HEK293 (cell line): Measurements from ENCODE around the gene NOL6.

Experiments used
- CTCF ChIA-PET: fragments of 350-600 bp; formaldehyde crosslinking; extraction: SDS; loops from one replicate; lab custom pipeline; 2021; ENCODE audit warnings: antibody characterized with exemption; lab: Yijun Ruan, JAX
- POLR2A ChIA-PET: fragments of 300-600 bp; formaldehyde crosslinking; extraction: SDS; loops from one replicate; lab custom pipeline; 2020; ENCODE audit warnings: antibody characterized with exemption, inconsistent platforms; lab: Yijun Ruan, JAX
- H3K27ac ChIP-seq: fragments of 200-500 bp; sonication (Bioruptor generic); 2 replicates; pipeline ENCODE4 v1.5.1; 2014; ENCODE audit warnings: low read depth, low read length, control low read depth, inconsistent platforms; ENCODE audit errors: extremely low read depth
- H3K36me3 ChIP-seq, 2 experiments: fragments of 200-500 bp in 1 of 2; sonication (Bioruptor generic) in 1 of 2; 1 replicate in 1 of 2; 2 replicates in 1 of 2; pipeline ENCODE4 v1.5.1; 2014 to 2017; ENCODE audit warnings: inconsistent platforms in 2 of 2, low read length in 2 of 2; ENCODE audit not compliant: control insufficient read depth in 2 of 2, insufficient read depth in 1 of 2
- H3K4me1 ChIP-seq: fragments of 200-500 bp; sonication (Bioruptor generic); 2 replicates; pipeline ENCODE4 v1.5.1; 2014; ENCODE audit warnings: mild to moderate bottlenecking, low read length, inconsistent platforms; ENCODE audit not compliant: control insufficient read depth, insufficient read depth
- H3K4me3 ChIP-seq: 2 replicates; pipeline ENCODE4 v1.5.1; 2011; ENCODE audit warnings: low read depth, mild to moderate bottlenecking, control low read depth, low read length, moderate library complexity
- H3K9me3 ChIP-seq: fragments of 200-500 bp; sonication (Bioruptor generic); 2 replicates; pipeline ENCODE4 v1.5.1; 2014; ENCODE audit warnings: low read depth, low read length, inconsistent platforms; ENCODE audit not compliant: control insufficient read depth, insufficient read depth
- BCL11A ChIP-seq: fragments of 450-650 bp; formaldehyde crosslinking; IDR thresholded peaks from 2 replicates; pipeline ENCODE4 v1.5.1; 2016; ENCODE audit warnings: low read depth, missing biosample characterization, missing genetic modification characterization
- BCL11B ChIP-seq: fragments of 450-650 bp; formaldehyde crosslinking; IDR thresholded peaks from 2 replicates; pipeline ENCODE4 v1.5.1; 2016; ENCODE audit warnings: low read depth, missing biosample characterization, missing genetic modification characterization
- ZBTB21 ChIP-seq: fragments of 450-650 bp; formaldehyde crosslinking; IDR thresholded peaks from 2 replicates; pipeline ENCODE4 v1.5.1; 2017; ENCODE audit warnings: missing biosample characterization, missing genetic modification characterization
- ZEB2 ChIP-seq: fragments of 450-650 bp; formaldehyde crosslinking; IDR thresholded peaks from 2 replicates; pipeline ENCODE4 v1.5.1; 2016; ENCODE audit warnings: missing biosample characterization, missing genetic modification characterization
- ZFHX2 ChIP-seq: fragments of 450-650 bp; formaldehyde crosslinking; conservative IDR thresholded peaks from 2 replicates; pipeline ENCODE4 v1.5.1; 2016; ENCODE audit warnings: missing biosample characterization, missing genetic modification characterization
- ZFP41 ChIP-seq: fragments of 450-650 bp; formaldehyde crosslinking; IDR thresholded peaks from 2 replicates; pipeline ENCODE4 v1.5.1; 2016; ENCODE audit warnings: missing biosample characterization, missing genetic modification characterization, borderline replicate concordance
- ZIC2 ChIP-seq: fragments of 450-650 bp; formaldehyde crosslinking; IDR thresholded peaks from 2 replicates; pipeline ENCODE4 v1.5.1; 2016; ENCODE audit warnings: missing biosample characterization, missing genetic modification characterization
- ZNF169 ChIP-seq: fragments of 450-650 bp; formaldehyde crosslinking; IDR thresholded peaks from 2 replicates; pipeline ENCODE4 v1.5.1; 2016; ENCODE audit warnings: missing biosample characterization, missing genetic modification characterization
- ZNF175 ChIP-seq: fragments of 450-650 bp; formaldehyde crosslinking; IDR thresholded peaks from 2 replicates; pipeline ENCODE4 v1.5.1; 2016; ENCODE audit warnings: missing biosample characterization, missing genetic modification characterization
- ZNF37A ChIP-seq: fragments of 450-650 bp; IDR thresholded peaks from 2 replicates; pipeline ENCODE4 v1.5.1; 2018; ENCODE audit warnings: missing biosample characterization, missing genetic modification characterization
- ZNF544 ChIP-seq: fragments of 450-650 bp; formaldehyde crosslinking; IDR thresholded peaks from 2 replicates; pipeline ENCODE4 v1.5.0; 2017; ENCODE audit warnings: missing biosample characterization, missing genetic modification characterization
- ZNF701 ChIP-seq: fragments of 450-650 bp; formaldehyde crosslinking; IDR thresholded peaks from 2 replicates; pipeline ENCODE4 v1.5.1; 2016; ENCODE audit warnings: missing biosample characterization, missing genetic modification characterization
- TF ChIP-seq, protein P1 (sequence below): fragments of 450-650 bp; formaldehyde crosslinking; IDR thresholded peaks from 2 replicates; pipeline ENCODE4 v1.5.1; 2016; ENCODE audit warnings: missing biosample characterization, missing genetic modification characterization
- TF ChIP-seq, protein P2 (sequence below): fragments of 450-650 bp; formaldehyde crosslinking; IDR thresholded peaks from 2 replicates; pipeline ENCODE4 v1.5.1; 2016; ENCODE audit warnings: missing biosample characterization, missing genetic modification characterization, borderline replicate concordance
- TF ChIP-seq, protein P3 (sequence below): fragments of 450-650 bp; formaldehyde crosslinking; IDR thresholded peaks from 2 replicates; pipeline ENCODE4 v1.5.1; 2016; ENCODE audit warnings: missing biosample characterization, missing genetic modification characterization
- TF ChIP-seq, protein P4 (sequence below): sonication (generic); formaldehyde crosslinking; IDR thresholded peaks from 2 replicates; pipeline ENCODE4 v1.8.1; 2022; ENCODE audit warnings: mild to moderate bottlenecking, moderate library complexity, missing genetic modification reagents

Gene NOL6

DNA sequence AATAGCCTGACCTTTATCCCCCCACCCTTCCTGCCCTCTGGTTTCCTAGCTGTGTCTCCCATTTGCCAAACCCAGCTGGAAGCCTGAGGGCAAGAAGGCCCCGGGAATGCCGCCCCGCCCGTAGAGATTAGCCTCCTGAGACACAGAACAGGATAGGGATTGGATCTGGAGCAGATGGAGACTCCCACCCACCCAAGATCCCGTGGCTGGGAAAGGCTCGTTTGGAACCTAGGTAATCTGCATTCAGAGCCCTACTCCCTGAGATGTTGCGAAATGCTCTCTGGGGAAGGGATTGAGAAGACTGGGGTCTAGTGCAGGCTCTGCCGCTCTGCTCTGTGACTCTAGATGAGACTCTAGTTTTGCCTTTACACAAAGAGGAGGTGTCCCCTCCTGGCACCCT, 37.3 kb downstream of the NOL6 start:
- TF ChIP-seq ZBTB21 (tag by site-specific recombination), result no peak
- TF ChIP-seq, protein P1, sequence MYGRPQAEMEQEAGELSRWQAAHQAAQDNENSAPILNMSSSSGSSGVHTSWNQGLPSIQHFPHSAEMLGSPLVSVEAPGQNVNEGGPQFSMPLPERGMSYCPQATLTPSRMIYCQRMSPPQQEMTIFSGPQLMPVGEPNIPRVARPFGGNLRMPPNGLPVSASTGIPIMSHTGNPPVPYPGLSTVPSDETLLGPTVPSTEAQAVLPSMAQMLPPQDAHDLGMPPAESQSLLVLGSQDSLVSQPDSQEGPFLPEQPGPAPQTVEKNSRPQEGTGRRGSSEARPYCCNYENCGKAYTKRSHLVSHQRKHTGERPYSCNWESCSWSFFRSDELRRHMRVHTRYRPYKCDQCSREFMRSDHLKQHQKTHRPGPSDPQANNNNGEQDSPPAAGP (tag by site-specific recombination), result 0 out of 2 replicates have a peak, but pooled peaks have one; percentile 28
- ChIA-PET CTCF (interaction anchor here (1.0 to 4.8 kb wide), 3 partner anchors 16 to 21 kb away, joined by 4 to 27 read pairs (median 4); no protein-coding TSS in a partner anchor), POLR2A (interaction anchor here (1.4 kb wide), 1 partner anchor 11 kb away, joined by 3 read pairs; the partner anchor contains the start of gene AQP3)
- H3K27ac ChIP-seq, result no peak overlapping the region
- no peaks in the 10 kb centered on the region for H3K36me3 ChIP-seq
- no peaks in the 10 kb centered on the region for H3K4me1 ChIP-seq
- H3K9me3 ChIP-seq, result no peaks in the 10 kb centered on the region
- H3K4me3 ChIP-seq, result no peak overlapping the region

DNA sequence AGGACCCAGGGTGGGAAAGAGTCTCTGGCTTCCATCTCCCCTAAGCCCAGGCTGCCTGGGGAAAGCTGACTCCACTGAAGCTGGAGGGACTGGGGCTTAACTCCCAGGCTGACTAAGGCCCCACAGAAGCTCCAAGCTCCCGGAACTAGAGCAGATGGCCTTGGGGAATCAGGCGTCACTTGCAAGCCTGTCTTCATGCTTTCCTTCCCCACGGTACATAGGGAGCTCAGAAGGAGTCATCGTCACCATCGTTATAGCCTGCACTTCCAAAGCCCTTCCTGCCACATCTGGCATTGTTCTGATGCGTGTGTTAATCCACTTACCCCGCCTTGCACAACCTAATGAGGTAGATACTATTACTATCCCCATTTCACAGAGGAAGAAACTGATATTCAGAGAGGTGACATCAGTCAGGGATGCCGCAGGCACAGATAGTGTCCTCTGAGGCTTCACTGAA, 37.9 kb downstream of the NOL6 start:
- ChIA-PET POLR2A (interaction anchor here (1.4 kb wide), 1 partner anchor 11 kb away, joined by 3 read pairs; the partner anchor contains the start of gene AQP3), CTCF (interaction anchor here (0.9 to 4.8 kb wide), 3 partner anchors 17 to 31 kb away, joined by 3 to 27 read pairs (median 4); no protein-coding TSS in a partner anchor)
- Histone ChIP-seq H3K27ac (no peak overlapping the region), H3K9me3 (no peaks in the 10 kb centered on the region), H3K36me3 (no peaks in the 10 kb centered on the region), H3K4me1 (no peaks in the 10 kb centered on the region), H3K4me3 (no peak overlapping the region)
- TF ChIP-seq ZIC2 (tag by site-specific recombination) (no peak), ZNF701 (tag by site-specific recombination) (no peak), ZNF544 (tag by site-specific recombination) (no peak), ZFP41 (tag by site-specific recombination) (no peak), ZNF37A (tag by site-specific recombination) (no peak), BCL11B (tag by site-specific recombination) (no peak), BCL11A (no peak), ZEB2 (tag by site-specific recombination) (no peak), ZNF169 (tag by site-specific recombination) (no peak), ZFHX2 (tag by site-specific recombination) (no peak), ZNF175 (no peak)
- TF ChIP-seq, protein P2, sequence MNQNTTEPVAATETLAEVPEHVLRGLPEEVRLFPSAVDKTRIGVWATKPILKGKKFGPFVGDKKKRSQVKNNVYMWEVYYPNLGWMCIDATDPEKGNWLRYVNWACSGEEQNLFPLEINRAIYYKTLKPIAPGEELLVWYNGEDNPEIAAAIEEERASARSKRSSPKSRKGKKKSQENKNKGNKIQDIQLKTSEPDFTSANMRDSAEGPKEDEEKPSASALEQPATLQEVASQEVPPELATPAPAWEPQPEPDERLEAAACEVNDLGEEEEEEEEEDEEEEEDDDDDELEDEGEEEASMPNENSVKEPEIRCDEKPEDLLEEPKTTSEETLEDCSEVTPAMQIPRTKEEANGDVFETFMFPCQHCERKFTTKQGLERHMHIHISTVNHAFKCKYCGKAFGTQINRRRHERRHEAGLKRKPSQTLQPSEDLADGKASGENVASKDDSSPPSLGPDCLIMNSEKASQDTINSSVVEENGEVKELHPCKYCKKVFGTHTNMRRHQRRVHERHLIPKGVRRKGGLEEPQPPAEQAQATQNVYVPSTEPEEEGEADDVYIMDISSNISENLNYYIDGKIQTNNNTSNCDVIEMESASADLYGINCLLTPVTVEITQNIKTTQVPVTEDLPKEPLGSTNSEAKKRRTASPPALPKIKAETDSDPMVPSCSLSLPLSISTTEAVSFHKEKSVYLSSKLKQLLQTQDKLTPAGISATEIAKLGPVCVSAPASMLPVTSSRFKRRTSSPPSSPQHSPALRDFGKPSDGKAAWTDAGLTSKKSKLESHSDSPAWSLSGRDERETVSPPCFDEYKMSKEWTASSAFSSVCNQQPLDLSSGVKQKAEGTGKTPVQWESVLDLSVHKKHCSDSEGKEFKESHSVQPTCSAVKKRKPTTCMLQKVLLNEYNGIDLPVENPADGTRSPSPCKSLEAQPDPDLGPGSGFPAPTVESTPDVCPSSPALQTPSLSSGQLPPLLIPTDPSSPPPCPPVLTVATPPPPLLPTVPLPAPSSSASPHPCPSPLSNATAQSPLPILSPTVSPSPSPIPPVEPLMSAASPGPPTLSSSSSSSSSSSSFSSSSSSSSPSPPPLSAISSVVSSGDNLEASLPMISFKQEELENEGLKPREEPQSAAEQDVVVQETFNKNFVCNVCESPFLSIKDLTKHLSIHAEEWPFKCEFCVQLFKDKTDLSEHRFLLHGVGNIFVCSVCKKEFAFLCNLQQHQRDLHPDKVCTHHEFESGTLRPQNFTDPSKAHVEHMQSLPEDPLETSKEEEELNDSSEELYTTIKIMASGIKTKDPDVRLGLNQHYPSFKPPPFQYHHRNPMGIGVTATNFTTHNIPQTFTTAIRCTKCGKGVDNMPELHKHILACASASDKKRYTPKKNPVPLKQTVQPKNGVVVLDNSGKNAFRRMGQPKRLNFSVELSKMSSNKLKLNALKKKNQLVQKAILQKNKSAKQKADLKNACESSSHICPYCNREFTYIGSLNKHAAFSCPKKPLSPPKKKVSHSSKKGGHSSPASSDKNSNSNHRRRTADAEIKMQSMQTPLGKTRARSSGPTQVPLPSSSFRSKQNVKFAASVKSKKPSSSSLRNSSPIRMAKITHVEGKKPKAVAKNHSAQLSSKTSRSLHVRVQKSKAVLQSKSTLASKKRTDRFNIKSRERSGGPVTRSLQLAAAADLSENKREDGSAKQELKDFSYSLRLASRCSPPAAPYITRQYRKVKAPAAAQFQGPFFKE (tag by site-specific recombination), result no peak
- TF ChIP-seq, protein P3, sequence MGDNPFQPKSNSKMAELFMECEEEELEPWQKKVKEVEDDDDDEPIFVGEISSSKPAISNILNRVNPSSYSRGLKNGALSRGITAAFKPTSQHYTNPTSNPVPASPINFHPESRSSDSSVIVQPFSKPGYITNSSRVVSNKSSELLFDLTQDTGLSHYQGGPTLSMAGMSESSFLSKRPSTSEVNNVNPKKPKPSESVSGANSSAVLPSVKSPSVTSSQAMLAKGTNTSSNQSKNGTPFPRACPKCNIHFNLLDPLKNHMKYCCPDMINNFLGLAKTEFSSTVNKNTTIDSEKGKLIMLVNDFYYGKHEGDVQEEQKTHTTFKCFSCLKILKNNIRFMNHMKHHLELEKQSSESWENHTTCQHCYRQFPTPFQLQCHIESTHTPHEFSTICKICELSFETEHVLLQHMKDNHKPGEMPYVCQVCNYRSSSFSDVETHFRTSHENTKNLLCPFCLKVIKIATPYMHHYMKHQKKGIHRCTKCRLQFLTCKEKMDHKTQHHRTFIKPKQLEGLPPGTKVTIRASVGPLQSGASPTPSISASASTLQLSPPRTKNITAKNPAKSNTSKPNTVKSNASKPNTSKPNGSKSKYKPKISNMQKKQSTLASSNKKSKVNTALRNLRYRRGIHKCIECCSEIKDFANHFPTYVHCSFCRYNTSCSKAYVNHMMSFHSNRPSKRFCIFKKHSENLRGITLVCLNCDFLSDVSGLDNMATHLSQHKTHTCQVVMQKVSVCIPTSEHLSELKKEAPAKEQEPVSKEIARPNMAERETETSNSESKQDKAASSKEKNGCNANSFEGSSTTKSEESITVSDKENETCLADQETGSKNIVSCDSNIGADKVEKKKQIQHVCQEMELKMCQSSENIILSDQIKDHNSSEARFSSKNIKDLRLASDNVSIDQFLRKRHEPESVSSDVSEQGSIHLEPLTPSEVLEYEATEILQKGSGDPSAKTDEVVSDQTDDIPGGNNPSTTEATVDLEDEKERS, result no peak
- TF ChIP-seq, protein P4, sequence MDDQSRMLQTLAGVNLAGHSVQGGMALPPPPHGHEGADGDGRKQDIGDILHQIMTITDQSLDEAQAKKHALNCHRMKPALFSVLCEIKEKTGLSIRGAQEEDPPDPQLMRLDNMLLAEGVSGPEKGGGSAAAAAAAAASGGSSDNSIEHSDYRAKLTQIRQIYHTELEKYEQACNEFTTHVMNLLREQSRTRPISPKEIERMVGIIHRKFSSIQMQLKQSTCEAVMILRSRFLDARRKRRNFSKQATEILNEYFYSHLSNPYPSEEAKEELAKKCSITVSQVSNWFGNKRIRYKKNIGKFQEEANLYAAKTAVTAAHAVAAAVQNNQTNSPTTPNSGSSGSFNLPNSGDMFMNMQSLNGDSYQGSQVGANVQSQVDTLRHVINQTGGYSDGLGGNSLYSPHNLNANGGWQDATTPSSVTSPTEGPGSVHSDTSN, result no peak
